GM18505 (cell line): ENCODE results near the gene TUBB4A.
"Not testable (repeated sequence)": the region's sequence is repeated elsewhere in the genome, so short reads cannot be mapped to it uniquely, and the experiment has no call there.

Experiments
- ATAC-seq: cut with Tn5 transposase; IDR thresholded peaks from one replicate; pipeline ENCODE4 v1.9.1; 2021; ENCODE audit not compliant: unreplicated experiment
- POLR2A ChIP-seq: IDR thresholded peaks from 4 replicates; pipeline ENCODE4 v1.6.1; 2011; ENCODE audit warnings: borderline replicate concordance; ENCODE audit not compliant: insufficient read depth, insufficient read length; ENCODE audit errors: extremely low read depth

Gene TUBB4A

DNA sequence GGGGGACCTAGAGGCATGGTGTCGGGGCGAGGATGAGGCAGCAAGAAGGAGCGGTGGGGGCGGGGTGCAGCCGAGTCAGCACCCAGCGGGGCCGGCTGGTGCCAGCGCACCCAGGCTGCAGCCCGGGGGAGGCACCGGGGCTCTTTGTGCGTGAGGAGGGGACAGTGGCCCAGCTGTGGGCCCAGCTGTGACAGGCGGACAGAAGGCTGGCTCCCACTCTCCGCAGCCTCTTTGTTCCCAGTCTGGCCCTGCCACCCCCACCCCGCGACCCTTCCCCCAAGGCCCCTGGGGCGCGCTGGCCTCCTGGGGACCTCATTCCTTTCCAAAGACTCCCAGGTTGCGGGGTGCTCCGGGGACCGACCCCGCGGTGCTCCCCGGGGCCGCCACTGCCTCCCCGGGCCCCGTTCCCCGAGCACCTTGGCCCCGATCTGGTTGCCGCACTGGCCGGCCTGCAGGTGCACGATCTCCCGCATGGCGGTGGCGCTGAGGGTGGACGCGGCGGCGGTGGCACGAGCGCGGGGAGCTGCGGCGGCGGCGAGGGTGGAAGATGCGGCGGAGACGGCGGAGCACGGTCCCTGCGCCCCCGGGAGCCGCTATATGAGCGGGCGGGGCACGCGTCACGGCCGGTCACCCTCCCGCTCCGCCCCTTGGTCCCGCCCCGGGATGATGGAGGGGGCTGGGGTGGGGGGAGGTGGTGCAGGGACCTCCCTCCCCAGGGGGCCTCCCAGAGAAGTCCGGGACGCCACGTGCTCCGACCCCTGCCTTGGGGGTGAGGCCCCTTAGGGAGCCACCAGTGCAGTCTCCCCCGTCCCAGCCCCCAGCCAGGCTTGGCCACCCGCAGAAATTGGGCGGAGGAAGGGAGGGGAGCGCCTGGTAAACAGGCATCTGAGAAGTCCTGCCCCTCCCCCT, at the start of gene TUBB4A:
Gene TUBB4A, minus strand, starts transcription at position 570 of the 909 bp plus-strand sequence. Its CDS starts 97 bp downstream, at position 473.
- TF ChIP-seq POLR2A: no peak

DNA sequence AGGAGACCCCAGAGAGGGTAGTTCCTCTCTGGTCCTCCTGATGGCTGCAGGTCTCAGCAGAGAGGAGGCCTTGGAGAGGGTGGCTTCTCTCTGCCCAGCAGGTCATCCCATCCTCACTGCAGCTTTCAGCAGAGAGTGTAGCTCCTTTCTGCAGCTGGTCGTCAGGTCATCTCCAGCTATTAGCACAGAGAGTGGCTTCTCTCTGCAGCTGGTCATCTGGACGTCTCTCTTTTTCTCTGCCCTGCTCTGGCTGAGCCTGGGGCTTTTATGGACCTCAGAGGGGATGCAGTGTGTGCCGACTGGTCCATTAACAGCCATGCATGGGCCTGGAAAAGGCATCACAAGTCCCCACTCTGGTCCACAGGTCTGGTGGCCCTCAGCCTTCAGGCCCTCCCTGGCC, 49.0 kb upstream of the TUBB4A start:
- TF ChIP-seq POLR2A: no peak
- ATAC-seq: no peak

More for the DNA sequence above, at the start of gene TUBB4A:
- no peak for ATAC-seq

DNA sequence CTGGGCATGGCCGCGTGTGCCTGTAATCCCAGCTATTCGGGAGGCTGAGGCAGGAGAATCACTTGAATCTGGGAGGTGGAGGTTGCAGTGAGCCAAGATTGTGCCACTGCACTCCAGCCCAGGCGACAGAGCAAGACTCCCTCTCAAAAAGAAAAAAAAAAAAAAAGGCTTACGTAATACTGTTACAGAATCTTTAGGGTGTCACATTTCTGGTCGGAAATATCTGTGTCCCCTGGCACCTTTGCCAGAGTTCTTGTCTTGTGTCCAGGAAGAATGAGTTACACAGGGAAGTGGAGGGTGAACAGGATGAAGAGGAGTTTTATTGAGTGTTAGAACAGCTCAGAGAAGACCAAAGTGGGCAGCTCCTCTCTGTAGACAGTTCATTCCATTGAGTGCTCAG, 48.6 kb upstream of the TUBB4A start:
- ATAC-seq: not testable (repeated sequence)

DNA sequence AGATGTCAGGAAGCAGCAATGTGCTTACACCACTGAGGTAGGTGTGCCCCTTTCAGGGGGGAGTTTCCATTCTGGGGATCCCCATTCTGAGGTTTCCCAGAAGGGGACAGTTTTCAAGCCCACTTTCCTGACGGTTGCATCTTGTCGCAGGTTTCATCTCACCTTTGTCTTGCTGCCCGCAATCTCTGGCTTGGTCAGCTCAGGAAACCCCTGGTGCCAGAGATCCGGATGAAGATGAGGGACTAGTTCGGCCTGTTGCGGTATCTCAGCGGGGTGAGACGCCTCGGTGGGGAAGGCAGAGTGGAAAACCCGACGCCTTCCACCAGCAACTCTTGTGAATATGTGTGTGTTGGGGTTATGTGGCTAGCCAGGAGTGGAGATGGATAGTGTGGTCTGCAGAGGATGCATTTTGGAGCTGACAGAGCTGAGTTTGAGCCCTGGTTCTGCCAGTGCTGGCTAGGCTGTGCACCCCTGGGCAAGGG, 41.8 kb upstream of the TUBB4A start:
- no peak for TF ChIP-seq POLR2A
- ATAC-seq: no peak

DNA sequence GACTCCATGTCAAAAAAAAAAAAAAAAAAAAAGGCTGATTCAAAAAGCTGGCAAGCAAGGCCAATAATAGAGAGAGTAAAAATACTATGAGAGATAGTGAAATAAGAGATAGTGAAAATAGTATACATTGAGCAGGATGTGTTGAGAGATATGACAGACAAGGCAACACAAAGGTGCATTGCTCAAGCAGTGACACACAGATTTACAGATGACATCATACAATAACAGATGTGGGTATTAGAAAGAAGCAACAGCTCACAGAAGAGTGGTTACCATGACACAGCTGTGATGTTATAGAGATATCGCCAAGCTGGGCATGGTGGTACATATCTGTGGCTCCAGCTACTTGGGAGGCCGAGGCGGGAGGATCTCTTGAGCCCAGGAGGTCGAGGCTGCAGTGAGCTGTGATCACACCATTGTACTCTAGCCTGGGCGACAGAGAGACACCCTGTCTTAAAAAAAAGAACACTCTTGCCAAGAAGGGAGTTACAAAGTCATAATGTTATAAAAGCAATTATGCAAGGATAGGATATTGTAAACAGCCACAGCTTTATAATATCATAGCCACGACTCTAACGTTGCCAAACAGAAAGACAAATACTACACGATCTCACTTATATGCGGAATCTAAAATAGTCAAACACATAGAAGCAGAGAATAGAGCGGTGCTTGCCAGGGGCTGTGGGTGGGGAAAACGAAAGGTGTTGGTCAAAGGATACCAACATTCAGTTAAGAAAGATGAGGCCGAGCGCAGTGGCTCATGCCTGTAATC, 39.0 kb upstream of the TUBB4A start:
- ATAC-seq: no peak
- peak; percentile 27 for TF ChIP-seq POLR2A

DNA sequence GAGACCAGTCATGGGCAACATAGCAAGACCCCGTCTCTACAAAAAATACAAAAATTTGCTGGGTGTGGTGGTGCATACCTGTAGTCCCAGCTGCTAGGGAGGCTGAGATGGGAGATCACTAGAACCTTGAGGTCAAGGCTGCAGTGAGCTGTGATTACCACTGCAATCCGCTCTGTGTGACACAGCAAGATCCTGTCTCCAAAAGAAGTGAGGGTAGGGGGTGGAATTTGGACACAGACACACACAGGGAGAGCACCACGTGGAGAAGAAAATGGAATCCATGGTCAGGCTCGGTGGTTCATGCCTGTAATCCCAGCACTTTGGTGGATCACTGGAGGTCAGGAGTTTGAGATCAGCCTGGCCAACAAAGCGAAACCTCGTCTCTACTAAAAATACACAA, 37.4 kb upstream of the TUBB4A start:
- TF ChIP-seq POLR2A: no peak
- ATAC-seq: no peak

DNA sequence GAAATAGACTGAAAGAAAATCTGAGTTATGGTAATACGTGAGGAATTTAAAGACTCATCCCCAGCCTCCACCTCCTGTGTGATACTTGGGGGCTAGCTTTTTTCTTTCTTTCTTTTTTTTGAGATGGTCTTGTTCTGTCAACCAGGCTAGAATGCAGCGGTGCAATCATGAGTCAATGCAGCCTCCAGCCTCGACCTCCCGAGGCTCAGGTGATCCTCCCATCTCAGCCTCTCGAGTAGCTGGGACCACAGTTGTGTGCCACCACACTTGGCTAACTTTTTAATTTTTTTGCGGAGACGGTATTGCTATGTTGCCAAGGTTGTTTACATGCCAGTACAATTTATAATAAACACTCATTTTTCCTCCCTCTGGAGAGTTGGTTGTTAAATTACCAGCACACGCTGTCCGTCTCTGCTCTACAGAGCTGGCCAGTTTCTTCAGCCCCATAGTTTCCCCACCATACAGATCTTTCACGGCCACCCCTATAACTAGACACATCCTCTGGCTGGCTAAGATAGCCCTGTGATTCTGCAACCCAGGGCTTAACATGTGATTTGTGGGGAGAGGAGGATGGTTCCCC, 33.5 kb upstream of the TUBB4A start:
- no peak for TF ChIP-seq POLR2A
- no peak for ATAC-seq

DNA sequence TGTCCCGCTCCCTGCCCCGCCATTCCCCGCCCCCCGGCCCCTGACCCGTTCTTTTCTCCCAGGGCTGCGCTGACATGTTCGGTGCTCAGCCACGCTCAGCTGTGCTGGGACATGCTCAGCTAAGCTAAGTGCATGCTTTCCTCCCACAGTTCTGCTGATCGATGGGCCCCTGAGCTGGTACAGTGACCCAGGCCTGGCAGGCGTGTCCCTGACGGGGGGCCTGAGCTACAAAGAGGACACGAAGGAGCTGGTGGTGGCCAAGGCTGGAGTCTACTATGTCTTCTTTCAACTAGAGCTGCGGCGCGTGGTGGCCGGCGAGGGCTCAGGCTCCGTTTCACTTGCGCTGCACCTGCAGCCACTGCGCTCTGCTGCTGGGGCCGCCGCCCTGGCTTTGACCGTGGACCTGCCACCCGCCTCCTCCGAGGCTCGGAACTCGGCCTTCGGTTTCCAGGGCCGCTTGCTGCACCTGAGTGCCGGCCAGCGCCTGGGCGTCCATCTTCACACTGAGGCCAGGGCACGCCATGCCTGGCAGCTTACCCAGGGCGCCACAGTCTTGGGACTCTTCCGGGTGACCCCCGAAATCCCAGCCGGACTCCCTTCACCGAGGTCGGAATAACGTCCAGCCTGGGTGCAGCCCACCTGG, 32.5 kb upstream of the TUBB4A start:
- ATAC-seq: no peak
- peak; percentile 48 for TF ChIP-seq POLR2A

DNA sequence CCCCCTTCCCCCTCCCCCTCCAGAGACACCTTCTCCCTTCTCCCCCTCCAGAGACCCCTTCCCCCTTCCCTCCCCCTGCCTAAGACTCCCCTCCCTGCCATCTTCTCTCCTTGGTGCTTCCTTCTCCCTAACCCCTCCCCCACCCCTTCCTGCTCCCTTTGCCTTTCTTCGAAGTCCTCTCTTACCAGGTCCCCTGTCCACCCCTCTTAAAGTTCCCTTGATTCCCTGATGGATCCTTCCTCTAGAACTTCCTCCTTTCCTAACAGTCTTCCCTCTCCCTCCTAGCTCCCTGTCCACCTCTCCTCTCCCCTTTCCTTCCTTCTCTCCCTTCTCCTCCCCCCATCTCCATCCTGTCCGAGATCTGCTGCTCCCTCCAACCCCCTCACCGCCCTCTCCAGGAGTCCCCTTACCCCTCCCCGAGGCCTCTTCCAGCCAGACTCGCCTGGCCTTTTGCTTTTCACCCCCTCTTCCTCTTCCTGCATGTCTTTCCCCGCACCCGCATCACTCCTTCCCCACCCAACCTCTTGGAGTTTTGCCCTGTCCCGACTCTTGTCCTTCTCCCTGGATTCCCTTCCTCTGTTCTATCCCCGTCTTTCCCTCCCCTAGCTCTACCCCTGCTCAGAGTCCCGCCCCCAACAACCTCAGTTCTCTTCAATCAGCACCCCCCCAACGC, 31.8 kb upstream of the TUBB4A start:
- TF ChIP-seq POLR2A: no peak
- no peak for ATAC-seq

DNA sequence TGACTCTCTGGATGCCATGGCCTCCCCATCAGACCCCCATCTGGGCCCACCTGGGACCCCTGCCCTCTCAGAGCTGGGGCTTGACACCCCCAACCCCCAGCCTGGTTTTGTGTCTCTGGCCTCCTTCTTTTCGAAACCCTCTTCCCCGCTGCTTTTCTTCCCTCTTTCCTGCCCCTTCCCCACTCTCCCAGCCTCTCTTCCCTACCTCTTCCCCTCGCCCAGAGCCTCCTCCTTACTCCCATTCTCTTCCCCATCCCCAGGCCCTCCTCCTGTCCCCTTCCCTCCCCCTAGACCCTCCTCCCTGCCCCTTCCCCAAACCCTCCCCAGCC, 30.9 kb upstream of the TUBB4A start:
- ATAC-seq: no peak
- no peak for TF ChIP-seq POLR2A

DNA sequence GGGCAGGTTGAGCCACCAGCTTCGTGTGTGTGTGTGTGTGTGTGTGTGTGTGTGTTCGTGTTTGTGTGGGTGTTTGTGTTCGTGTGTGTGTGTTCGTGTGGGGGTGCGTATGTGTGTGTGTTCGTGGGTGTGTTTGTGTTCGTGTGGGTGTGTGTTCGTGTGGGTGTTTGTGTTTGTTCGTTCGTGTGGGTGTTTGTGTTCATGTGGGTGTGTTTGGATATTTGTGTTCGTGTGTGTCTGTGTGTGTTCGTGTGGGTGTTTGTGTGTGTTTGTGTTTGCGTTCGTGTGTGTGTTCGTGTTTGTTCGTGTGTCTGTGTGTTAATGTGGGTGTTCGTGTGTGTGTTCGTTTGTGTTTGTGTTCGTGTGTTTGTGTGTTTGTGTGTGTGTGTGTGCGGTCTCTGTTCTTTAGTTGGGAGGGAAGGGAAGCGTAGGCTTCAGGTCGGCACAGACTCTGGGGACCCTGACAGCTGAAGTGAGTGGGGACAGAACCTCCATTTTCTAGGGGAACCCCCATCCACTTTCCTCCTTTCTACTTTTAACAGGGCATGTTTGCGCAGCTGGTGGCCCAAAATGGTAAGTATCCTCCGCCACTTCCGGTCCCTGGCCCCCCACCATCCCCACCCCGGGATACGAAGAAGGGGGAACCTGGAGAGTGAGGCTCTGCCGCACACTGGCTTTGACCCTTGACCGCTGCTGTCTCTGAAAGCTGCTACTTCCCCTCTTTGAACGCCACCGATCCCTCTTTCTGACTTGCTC, 30.3 kb upstream of the TUBB4A start:
- ATAC-seq: no peak
- TF ChIP-seq POLR2A: no peak

DNA sequence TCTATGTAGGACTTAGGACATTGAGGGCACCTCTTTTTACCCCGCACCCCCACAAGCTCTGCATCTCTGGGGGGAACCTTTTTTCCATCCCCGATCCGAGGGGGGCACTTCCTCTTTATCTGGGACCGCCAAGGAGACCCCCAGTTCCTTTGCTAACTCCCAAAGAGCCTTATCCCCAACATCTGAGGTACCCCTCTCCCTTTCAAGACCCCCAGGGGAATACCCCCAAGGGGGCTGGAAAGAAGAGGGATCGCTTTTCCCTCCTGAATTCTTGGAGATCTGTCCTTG, 29.8 kb upstream of the TUBB4A start:
- peak; percentile 33 for TF ChIP-seq POLR2A
- ATAC-seq: no peak

DNA sequence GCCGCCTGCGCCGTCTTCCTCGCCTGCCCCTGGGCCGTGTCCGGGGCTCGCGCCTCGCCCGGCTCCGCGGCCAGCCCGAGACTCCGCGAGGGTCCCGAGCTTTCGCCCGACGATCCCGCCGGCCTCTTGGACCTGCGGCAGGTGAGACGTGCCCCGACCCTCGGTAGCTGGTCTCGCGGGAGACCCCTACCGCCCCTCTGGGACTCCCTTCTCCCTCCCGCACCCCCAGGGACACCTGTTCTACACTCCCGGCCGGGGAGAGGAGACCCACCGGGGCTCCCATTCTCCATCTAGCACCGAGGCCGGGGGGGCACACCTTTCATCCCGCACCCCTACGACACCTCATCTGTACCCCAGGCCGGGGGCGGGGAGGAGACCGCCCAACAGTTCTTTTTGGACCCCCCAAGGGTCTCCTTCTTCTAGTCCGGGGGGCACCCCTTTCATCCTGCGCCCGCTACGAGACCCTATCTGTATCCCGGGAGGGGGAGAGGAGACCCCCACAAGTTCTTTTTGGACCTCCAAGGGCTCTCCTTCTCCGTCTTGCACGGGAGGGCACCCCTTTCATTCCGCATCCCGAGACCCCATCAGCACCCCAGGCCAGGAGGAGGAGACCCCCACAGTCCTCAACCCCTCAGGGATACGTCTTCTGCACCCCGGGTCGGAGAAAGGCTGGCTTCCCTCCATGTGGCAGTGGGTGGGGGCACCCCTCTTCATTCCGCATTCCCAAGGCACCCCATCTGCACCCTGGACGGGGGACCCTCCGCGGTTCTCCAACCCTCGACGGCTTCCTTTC, 29.2 kb upstream of the TUBB4A start:
- TF ChIP-seq POLR2A: no peak
- ATAC-seq: no peak
